Stimulated activated CD4-positive, alpha-beta T cell treated with anti-CD3 and anti-CD28 coated beads, Interleukin-12 subunit alpha, Interleukin-12 subunit beta, amount 100 ng/mL, for 48 hours (primary cell): ENCODE results near the gene FAT2.
"Not testable (repeated sequence)": the region's sequence is repeated elsewhere in the genome, so short reads cannot be mapped to it uniquely, and the experiment has no call there.

Experiments
- DNase-seq, 3 donors: peaks; one replicate each; pipeline ENCODE4 v3.0.0-alpha.2; 2020; ENCODE audit warnings: low read depth in 2 of 3, low spot score in 1 of 3

The FAT2 gene

GRCh38 chr5:151584057-151584937 is 6.8 kb downstream of the FAT2 start:
- no peak for DNase-seq

GRCh38 chr5:151581812-151582583 is 9.1 kb downstream of the FAT2 start:
- no peak for DNase-seq

DNA sequence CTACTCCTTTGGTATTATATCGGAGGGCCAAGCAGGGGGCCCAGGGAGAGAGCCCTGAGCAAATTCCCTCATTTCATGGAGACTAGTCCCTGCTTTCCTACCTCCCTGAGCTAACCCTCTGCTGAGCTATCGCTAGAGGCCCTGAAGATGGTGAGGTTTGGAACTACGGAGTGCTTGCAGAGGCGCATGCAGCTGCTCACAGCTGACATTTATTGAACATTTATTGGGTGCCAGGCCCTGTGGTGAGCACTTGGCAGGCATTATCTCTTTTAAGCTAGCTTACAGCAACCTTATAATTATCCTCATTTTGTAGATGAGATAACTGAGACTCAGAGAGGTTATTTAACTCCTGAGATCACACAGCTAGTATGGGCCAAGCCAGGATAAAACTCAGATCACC is 9.8 kb downstream of the FAT2 start:
- no peak for DNase-seq

DNA sequence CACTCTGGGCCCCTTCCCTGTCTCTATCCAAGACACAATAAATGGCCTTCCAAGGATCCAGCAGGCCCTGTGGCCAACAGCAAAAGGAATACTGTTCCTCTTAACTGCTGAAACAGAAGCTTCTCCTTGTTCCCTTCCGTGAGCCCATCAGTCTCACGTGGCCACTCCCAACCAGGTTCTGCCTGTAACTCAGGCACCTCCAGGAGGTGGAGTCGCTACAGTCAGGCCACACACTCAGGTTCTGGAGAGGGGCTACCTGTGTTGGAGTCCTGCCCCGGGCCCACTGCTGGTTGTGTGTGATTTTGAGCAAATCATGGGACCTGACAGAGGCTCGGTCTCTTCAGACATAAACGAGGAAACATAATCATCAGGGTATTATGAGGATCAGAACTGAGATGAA is 10.3 kb downstream of the FAT2 start:
- DNase-seq: no peak

GRCh38 chr5:151580239-151580638 is 10.9 kb downstream of the FAT2 start:
- no peak for DNase-seq

GRCh38 chr5:151579146-151579545 is 12.0 kb downstream of the FAT2 start:
- not testable (repeated sequence) for DNase-seq

- DNase-seq: no peak
Observed at GRCh38 chr5:151578326-151579025, 12.7 kb downstream of the FAT2 start.

DNA sequence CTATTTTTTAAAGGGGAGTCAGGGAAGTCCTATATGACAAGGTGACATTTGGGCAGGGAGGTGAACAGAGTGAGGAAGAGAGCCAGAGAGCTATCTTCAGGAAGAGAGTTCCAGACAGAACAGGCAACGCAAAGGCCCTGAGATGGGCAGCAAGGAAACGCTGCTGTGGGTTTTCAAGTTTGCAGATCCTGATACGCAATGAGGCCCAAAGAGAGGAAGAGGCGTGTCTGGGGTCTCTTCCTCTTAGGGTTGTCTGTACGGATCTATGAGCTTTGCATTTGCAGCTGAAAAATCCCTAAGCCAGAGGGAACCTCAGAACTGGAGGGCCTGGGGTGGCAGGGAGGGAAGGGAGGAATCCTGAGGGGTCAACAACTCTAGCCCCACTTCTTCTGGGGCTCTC is 13.6 kb downstream of the FAT2 start:
- DNase-seq: no peak

DNA sequence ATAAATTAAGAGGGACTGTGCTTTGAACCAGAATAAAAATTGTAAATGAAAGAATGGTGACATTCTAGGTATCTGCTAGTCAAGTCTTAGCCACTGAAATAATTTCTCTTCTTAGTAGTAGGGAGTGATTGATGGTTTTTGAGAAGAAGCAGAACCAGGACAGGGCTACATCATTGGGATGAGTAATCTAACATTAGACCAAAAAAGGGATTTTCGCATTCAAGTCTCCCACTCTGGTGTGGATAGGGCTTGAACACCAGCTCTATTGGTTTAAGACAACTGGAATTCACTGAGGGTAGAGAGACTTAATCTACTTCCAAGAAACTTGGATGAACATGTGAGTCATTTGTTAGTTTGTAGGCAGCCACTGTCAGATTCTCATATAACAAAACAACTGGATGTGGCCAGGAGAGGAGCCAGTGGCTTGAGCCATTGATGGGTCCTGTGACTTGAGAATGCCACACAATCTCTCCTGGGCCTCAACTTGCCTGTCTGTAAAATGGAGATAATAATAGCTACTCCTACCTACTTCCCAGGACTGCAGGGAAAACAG is 16.6 kb downstream of the FAT2 start:
- no peak for DNase-seq

- no peak for DNase-seq
Observed at GRCh38 chr5:151572657-151573368, 18.3 kb downstream of the FAT2 start.

- DNase-seq: no peak
Observed at GRCh38 chr5:151571270-151572173, 19.6 kb downstream of the FAT2 start.

DNA sequence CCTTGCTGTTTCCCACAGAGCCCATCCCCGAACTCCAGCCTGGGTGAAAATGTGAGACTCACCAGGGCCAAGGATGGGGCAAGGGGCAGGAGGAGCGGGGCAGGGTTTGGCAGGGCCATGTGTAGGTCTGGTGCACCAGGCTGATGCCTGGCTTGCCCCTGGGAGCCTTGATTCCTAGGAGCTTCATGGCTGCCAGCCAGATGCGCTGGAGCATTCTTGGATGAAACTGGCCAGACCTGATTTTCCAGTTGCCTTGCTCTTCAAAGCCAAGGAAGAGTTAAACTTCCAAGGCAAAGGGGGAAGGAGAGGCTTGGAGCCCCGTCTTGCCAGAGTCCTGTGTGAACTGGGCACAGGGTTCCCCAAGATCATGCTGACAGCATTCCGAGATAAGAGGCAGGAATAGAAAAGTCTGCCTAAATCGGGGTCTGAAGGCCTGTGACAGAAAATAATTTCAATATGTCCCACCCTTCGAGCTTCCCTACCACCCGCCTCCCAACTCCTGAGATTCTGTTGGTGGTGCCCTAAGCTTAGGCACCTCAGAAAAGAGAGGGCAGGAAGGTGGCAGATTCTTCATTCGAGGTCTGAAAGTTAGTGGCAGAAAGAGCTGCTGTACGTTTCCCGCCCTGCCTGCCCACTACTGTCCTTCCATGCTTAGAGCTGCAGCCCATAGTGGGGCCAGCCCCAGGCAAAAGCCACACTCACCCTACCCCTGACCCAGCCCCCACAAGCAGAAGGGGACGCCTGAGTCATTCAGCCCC is 20.4 kb downstream of the FAT2 start:
- DNase-seq: no peak

- no peak for DNase-seq
Observed at GRCh38 chr5:151570058-151570457, 21.1 kb downstream of the FAT2 start.

DNA sequence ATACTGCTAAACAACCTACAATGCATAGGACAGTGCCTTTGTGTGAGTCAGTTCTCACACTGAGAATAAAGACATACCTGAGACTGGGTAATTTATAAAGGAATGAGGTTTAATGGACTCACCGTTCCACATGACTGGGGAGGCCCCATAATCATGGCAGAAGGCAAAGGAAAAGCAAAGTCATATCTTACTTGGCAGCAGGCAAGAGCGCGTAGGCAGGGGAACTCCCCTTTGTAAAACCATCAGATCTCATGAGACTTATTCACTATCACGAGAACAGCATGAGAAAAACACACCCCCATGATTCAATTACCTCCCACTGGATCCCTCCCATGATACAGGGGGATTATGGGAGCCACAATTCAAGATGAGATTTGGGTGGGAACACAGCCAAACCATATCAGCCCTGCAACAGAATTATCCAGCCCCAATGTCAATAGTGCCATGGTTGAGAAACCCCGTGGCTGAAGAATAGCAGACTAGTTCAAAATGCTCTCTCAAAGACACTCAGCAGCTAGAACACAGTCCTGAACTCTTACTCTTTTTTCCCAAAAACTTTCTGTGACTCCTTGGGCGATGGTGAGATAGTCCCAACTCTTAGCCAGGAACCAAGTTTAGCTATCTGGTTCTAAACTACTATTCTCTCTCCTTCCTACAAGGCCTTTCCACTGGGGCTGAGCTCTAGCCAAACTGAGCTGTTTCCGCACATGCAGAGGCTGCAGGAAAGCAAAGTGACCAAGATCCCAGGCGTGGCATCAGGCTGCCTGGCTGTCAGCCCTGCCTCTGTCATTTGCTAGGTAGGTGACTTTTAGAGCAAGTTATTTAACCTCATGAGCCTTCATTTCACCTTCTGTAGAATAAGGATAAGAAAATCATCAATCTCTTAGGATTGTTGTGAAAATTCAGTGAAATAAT is 21.7 kb downstream of the FAT2 start:
- peak; percentile 14 to 20 (median 20) for DNase-seq

DNA sequence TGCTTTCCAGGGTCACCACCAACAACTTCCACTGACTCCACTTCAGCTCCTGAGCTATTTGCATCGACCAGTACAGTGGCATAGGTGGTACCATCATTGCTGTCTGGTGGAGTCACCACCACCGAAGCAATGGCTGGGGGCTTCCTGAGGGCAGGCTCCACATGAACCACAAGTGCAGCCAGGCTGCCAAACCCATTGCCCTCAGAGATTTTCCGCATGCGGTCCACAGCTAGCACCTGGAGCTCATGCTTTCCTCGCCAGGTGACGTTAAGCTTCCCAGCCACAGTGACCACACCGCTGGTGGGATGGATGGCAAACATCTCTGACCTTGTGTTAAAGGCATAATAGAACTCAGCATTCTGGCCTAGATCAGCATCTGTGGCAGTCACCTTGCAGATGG is 23.1 kb downstream of the FAT2 start:
- no peak for DNase-seq

GRCh38 chr5:151565971-151566370 is 25.2 kb downstream of the FAT2 start:
- no peak for DNase-seq

GRCh38 chr5:151562019-151562707 is 29.0 kb downstream of the FAT2 start:
- DNase-seq: no peak
